Transverse colon (tissue), 4 donors: Measurements from ENCODE around the gene NHERF2. TPM values are rescaled to one million over a fixed set of nuclear protein-coding genes. Genes with fewer than 3 reads are reported as not detected.

Source experiments
- DNase-seq: peaks from one replicate; pipeline ENCODE4 v3.0.0-alpha.2; 2019
- H3K27ac ChIP-seq, 4 donors: fragments of 200-600 bp; sonication (generic); 2 replicates each; pipeline ENCODE4 v1.5.1; 2016 to 2018; ENCODE audit warnings: inconsistent platforms in 4 of 4
- H3K27me3 ChIP-seq: fragments of 200-600 bp; sonication (generic); 2 replicates; pipeline ENCODE4 v1.5.1; 2017; ENCODE audit warnings: inconsistent platforms
- H3K36me3 ChIP-seq, 4 donors: fragments of 200-600 bp; sonication (generic); 2 replicates each; pipeline ENCODE4 v1.5.1; 2017 to 2019; ENCODE audit warnings: inconsistent platforms in 4 of 4
- H3K4me1 ChIP-seq, 4 donors: fragments of 200-600 bp; sonication (generic); 2 replicates each; pipeline ENCODE4 v1.5.1; 2017 to 2020; ENCODE audit warnings: inconsistent platforms in 4 of 4
- H3K4me3 ChIP-seq, 4 donors: fragments of 200-600 bp; sonication (generic); 1 replicate in 1 of 4; 2 replicates in 3 of 4; pipeline versions ENCODE4 v1.5.1 to v1.6.1; 2017 to 2019; ENCODE audit warnings: inconsistent platforms in 4 of 4
- H3K9me3 ChIP-seq, 2 donors: fragments of 200-600 bp; sonication (generic); 2 replicates each; pipeline ENCODE4 v1.5.1; 2017 to 2019; ENCODE audit warnings: inconsistent platforms in 2 of 2
- CTCF ChIP-seq, 5 experiments: fragments of 200-600 bp in 3 of 5; fragments of 450-650 bp in 2 of 5; sonication (generic) in 3 of 5; IDR thresholded peaks; 1 replicate in 2 of 5; 2 replicates in 3 of 5; pipeline ENCODE4 v1.5.1; 2016 to 2017; ENCODE audit warnings: antibody characterized with exemption in 5 of 5, inconsistent platforms in 3 of 5, mild to moderate bottlenecking in 2 of 5, moderate library complexity in 1 of 5
- EP300 ChIP-seq: sonication (generic); formaldehyde crosslinking; IDR thresholded peaks from one replicate; pipeline ENCODE4 v1.6.1; 2017; ENCODE audit warnings: antibody characterized with exemption, low read depth
- POLR2A ChIP-seq: fragments of 450-650 bp; IDR thresholded peaks from one replicate; pipeline ENCODE4 v1.6.1; 2016; ENCODE audit warnings: antibody characterized with exemption, mild to moderate bottlenecking, moderate library complexity
- POLR2AphosphoS5 ChIP-seq, 3 donors: sonication (generic); formaldehyde crosslinking; IDR thresholded peaks; one replicate each; pipeline ENCODE4 v1.6.1; 2016; ENCODE audit warnings: antibody characterized with exemption in 3 of 3
- WGBS, 2 donors: methylation state at CpG; one replicate each; pipeline ENCODE4 v1.1.5; 2018; ENCODE audit warnings: low coverage in 1 of 2; 5-methylcytosine and 5-hydroxymethylcytosine counted together
- in situ Hi-C, 4 donors: fragments of 200-750 bp; cut with MboI; loops; one replicate each; pipeline versions ENCODE4 v1.15.0 to v1.15.1; 2017; ENCODE audit warnings: low sequenced_read_pairs in 3 of 4, low pct_ligation_motif_present in 1 of 4, low pct_unique_long_range_greater_than_20kb in 1 of 4
- intact Hi-C: fragments of 100-400 bp; cut with DNase I; formaldehyde crosslinking; loops from one replicate; pipeline ENCODE4 v1.15.1; 2023; ENCODE audit warnings: low total_unique reads
- small RNA-seq, 4 donors: library from RNA; depleted of rRNA; stranded (forward); fragments of <200 nt; gene quantifications; one replicate each; pipeline ENCODE3, GENCODE V24; 2016
- total RNA-seq, 4 donors: library from RNA; depleted of rRNA; stranded (reverse); fragments of >200 nt; gene quantifications; one replicate each; pipeline ENCODE4 v1.1.0, GENCODE V29; 2016

Gene NHERF2
- total RNA-seq, 4 donors from 2014 or later = 3.7 to 61.9 (median 29.8) TPM

- WGBS, 2 donors = 89 to 100% methylated on average over 1 to 37 of the region's 41 CpGs
- H3K36me3 ChIP-seq = peaks cover 0 to 9% (median 0%) of the 10 kb centered on the region in 4 donors
- no peaks in the 10 kb centered on the region for H3K9me3 ChIP-seq
- no peak for TF ChIP-seq EP300
- TF ChIP-seq CTCF (IDR thresholded peaks at IDR 0.05) = no peak
- TF ChIP-seq POLR2AphosphoS5 (IDR thresholded peaks at IDR 0.05) = peak in 1 of 3 donors; percentile 42
- TF ChIP-seq POLR2A = no peak
- peaks cover 4 to 40% (median 27%) of the 10 kb centered on the region in 4 donors for H3K4me1 ChIP-seq
- no peak overlapping the region for H3K4me3 ChIP-seq
- peak; percentile 26 for DNase-seq
- peak overlapping the region in 1 of 4 donors; percentile 44 for H3K27ac ChIP-seq
- no peaks in the 10 kb centered on the region for H3K27me3 ChIP-seq
- intact Hi-C loops = no loop called here
- in situ Hi-C loops = no loop called here
These were observed 61.3 kb downstream of the NHERF2 start for GRCh38 chr16:2087748-2088631.

Small RNAs within 50 kb of the gene (small RNA-seq; reads per million reads assigned to genes)
- gene RN7SL219P = 0 reads per million in 4 donors

Other genes starting within 250 kb of the NHERF2 start
- gene SPSB3, start 244.3 kb upstream of the NHERF2 start, total RNA-seq = 100 to 1,000 TPM; 101 to 289 (median 125) TPM
- gene NUBP2, start 243.9 kb upstream of the NHERF2 start, total RNA-seq = 100 to 1,000 TPM in 1 of 4 donors, 10 to 100 TPM in 3; 15.3 to 165 (median 59.6) TPM
- 10 to 100 TPM in 1 of 4 donors, under 1 TPM in 2, not detected in 1; 0.27 to 10.8 (median 0.48) TPM for gene IGFALS, start 233.2 kb upstream of the NHERF2 start, total RNA-seq
- gene HAGH, start 200.1 kb upstream of the NHERF2 start, total RNA-seq = 100 to 1,000 TPM in 2 of 4 donors, 10 to 100 TPM in 2; 40.6 to 403 (median 121) TPM
- gene FAHD1, start 199.7 kb upstream of the NHERF2 start, total RNA-seq = 100 to 1,000 TPM in 2 of 4 donors, 10 to 100 TPM in 2; 88.0 to 149 (median 104) TPM
- gene MEIOB, start 154.7 kb upstream of the NHERF2 start, total RNA-seq = not detected
- 1 to 10 TPM in 2 of 4 donors, under 1 TPM in 1, not detected in 1; 1.00 to 4.4 (median 1.1) TPM for gene HS3ST6, start 108.5 kb upstream of the NHERF2 start, total RNA-seq
- 10 to 100 TPM; 13.9 to 56.5 (median 29.3) TPM for gene MSRB1, start 83.7 kb upstream of the NHERF2 start, total RNA-seq
- under 1 TPM in 1 of 4 donors, not detected in 3; 0.55 TPM for gene RPL3L, start 72.2 kb upstream of the NHERF2 start, total RNA-seq
- 100 to 1,000 TPM; 137 to 496 (median 250) TPM for gene NDUFB10, start 67.4 kb upstream of the NHERF2 start, total RNA-seq
- gene RPS2, start 62.1 kb upstream of the NHERF2 start, total RNA-seq = 1,000 to 10,000 TPM in 3 of 4 donors, 100 to 1,000 TPM in 1; 896 to 2,085 (median 1,613) TPM
- gene RNF151, start 60.0 kb upstream of the NHERF2 start, total RNA-seq = not detected
- 10 to 100 TPM; 23.2 to 31.0 (median 28.2) TPM for gene TBL3, start 54.8 kb upstream of the NHERF2 start, total RNA-seq
- gene NOXO1, start 45.4 kb upstream of the NHERF2 start, total RNA-seq = 10 to 100 TPM in 3 of 4 donors, 1 to 10 TPM in 1; 4.2 to 29.8 (median 19.4) TPM
- gene GFER, start 42.7 kb upstream of the NHERF2 start, total RNA-seq = 100 to 1,000 TPM in 1 of 4 donors, 10 to 100 TPM in 3; 29.9 to 117 (median 64.3) TPM
- 1 to 10 TPM in 3 of 4 donors, not detected in 1; 2.7 to 4.8 (median 2.9) TPM for gene SYNGR3, start 36.9 kb upstream of the NHERF2 start, total RNA-seq
- 100 to 1,000 TPM in 1 of 4 donors, 10 to 100 TPM in 3; 28.3 to 145 (median 42.0) TPM for gene ZNF598, start 17.1 kb upstream of the NHERF2 start, total RNA-seq
- gene NPW, start 7.1 kb upstream of the NHERF2 start, total RNA-seq = under 1 TPM in 1 of 4 donors, not detected in 3; 0.41 TPM
- gene NTHL1, start 20.9 kb downstream of the NHERF2 start, total RNA-seq = 10 to 100 TPM; 12.7 to 32.9 (median 23.2) TPM
- gene TSC2, start 21.1 kb downstream of the NHERF2 start, total RNA-seq = 100 to 1,000 TPM in 2 of 4 donors, 10 to 100 TPM in 2; 88.3 to 206 (median 127) TPM
- 1,000 to 10,000 TPM in 1 of 4 donors, 100 to 1,000 TPM in 3; 131 to 1,015 (median 289) TPM for gene PKD1, start 109.0 kb downstream of the NHERF2 start, total RNA-seq
- gene RAB26, start 121.7 kb downstream of the NHERF2 start, total RNA-seq = 10 to 100 TPM in 3 of 4 donors, 1 to 10 TPM in 1; 8.3 to 28.4 (median 14.2) TPM
- 10 to 100 TPM; 43.4 to 80.4 (median 63.0) TPM for gene TRAF7, start 128.9 kb downstream of the NHERF2 start, total RNA-seq
- gene CASKIN1, start 169.7 kb downstream of the NHERF2 start, total RNA-seq = under 1 TPM in 2 of 4 donors, not detected in 2; under 0.01 to 0.14 TPM
- 10 to 100 TPM; 50.8 to 81.8 (median 73.1) TPM for gene MLST8, start 178.6 kb downstream of the NHERF2 start, total RNA-seq
- gene BRICD5, start 184.0 kb downstream of the NHERF2 start, total RNA-seq = 10 to 100 TPM in 2 of 4 donors, 1 to 10 TPM in 2; 5.7 to 29.9 (median 11.7) TPM
- gene PGP, start 187.9 kb downstream of the NHERF2 start, total RNA-seq = 10 to 100 TPM; 18.0 to 49.0 (median 29.5) TPM
- gene E4F1, start 196.7 kb downstream of the NHERF2 start, total RNA-seq = 100 to 1,000 TPM in 1 of 4 donors, 10 to 100 TPM in 3; 36.5 to 124 (median 53.6) TPM
- gene DNASE1L2, start 209.5 kb downstream of the NHERF2 start, total RNA-seq = 1 to 10 TPM in 1 of 4 donors, under 1 TPM in 2, not detected in 1; 0.55 to 3.0 (median 0.64) TPM
- 100 to 1,000 TPM in 2 of 4 donors, 10 to 100 TPM in 2; 24.5 to 218 (median 100) TPM for gene ECI1, start 224.7 kb downstream of the NHERF2 start, total RNA-seq
- 100 to 1,000 TPM; 110 to 153 (median 126) TPM for gene RNPS1, start 241.2 kb downstream of the NHERF2 start, total RNA-seq